ENCODE results near the gene ARID5B.

ARID5B gene

DNA sequence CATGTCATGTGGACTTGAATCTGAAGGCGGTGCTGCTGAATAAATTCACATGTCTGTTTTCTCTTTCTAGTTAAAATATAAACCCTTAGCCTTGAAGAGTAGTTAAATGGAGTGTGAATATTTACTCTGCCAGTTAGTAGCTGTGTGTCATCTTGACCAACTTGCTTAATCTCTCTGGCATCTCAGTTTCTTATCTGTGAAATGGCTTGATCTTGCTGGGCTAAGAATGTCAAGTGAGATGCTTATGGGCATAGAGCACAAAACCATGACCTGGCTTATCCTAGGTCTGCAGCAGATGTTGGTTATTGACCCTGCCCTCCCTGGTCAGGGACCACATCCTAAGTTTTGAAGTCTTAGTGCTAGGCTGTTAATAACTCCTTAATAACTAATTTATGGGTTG, 16.6 kb downstream of the ARID5B start:
- no peaks in the 10 kb centered on the region for H3K79me2 ChIP-seq (ENCODE audit: insufficient read depth, low read length)
- H3K4me2 ChIP-seq (ENCODE audit: insufficient read depth, low read length), result no peak overlapping the region
- no peak for DNase-seq
- H3K4me3 ChIP-seq (ENCODE audit: low read depth in 1 of 2, low read length in 2 of 2), result no peak overlapping the region
- H3K27ac ChIP-seq (ENCODE audit: low read length), result no peak overlapping the region
- TF ChIP-seq, protein P1, sequence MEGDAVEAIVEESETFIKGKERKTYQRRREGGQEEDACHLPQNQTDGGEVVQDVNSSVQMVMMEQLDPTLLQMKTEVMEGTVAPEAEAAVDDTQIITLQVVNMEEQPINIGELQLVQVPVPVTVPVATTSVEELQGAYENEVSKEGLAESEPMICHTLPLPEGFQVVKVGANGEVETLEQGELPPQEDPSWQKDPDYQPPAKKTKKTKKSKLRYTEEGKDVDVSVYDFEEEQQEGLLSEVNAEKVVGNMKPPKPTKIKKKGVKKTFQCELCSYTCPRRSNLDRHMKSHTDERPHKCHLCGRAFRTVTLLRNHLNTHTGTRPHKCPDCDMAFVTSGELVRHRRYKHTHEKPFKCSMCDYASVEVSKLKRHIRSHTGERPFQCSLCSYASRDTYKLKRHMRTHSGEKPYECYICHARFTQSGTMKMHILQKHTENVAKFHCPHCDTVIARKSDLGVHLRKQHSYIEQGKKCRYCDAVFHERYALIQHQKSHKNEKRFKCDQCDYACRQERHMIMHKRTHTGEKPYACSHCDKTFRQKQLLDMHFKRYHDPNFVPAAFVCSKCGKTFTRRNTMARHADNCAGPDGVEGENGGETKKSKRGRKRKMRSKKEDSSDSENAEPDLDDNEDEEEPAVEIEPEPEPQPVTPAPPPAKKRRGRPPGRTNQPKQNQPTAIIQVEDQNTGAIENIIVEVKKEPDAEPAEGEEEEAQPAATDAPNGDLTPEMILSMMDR (IDR thresholded peaks at IDR 0.05; ENCODE audit: borderline replicate concordance, extremely low read depth, low read length, poor library complexity, severe bottlenecking), result no peak
- TF ChIP-seq EZH2 (IDR thresholded peaks at IDR 0.05; ENCODE audit: borderline replicate concordance, low read depth, low read length, severe bottlenecking), result no peak
- no peaks in the 10 kb centered on the region for H3K27me3 ChIP-seq (ENCODE audit: insufficient read depth, low read length, poor library complexity)
- no peak overlapping the region for H3K9ac ChIP-seq (ENCODE audit: low read depth, low read length)
- no peaks in the 10 kb centered on the region for H3K9me3 ChIP-seq (ENCODE audit: insufficient read depth, low read length, severe bottlenecking)
- no peaks in the 10 kb centered on the region for H3K4me1 ChIP-seq (ENCODE audit: insufficient read depth, low read length)
- ATAC-seq (ENCODE audit: insufficient read depth, low read depth), result no peak
- no peaks in the 10 kb centered on the region for H4K20me1 ChIP-seq (ENCODE audit: insufficient read depth, low read length)
- no peaks in the 10 kb centered on the region for H3K36me3 ChIP-seq (ENCODE audit: insufficient read depth, low read length)
- H2AFZ ChIP-seq (ENCODE audit: low read depth, low read length), result no peak overlapping the region

DNA sequence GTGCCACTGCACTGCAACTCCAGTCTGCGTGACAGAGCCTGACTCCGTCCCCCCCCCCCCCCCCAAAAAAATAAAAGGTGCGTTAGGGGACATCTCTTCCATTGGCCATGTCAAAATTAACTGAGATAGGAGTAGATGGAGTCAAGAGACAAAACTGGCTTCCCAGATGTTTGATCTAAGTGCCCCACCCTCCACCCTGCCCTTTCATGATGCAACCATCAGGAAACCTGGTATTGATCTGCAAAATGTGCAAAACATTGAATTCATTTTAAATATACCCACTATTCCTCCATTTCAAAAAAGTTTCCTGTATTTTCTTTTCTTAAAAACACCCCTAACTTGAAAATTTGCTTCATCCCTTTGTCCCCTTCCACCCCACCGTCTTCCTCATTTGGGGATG, 17.5 kb downstream of the ARID5B start:
- DNase-seq (no peak), ATAC-seq (ENCODE audit: insufficient read depth, low read depth) (no peak)
- Histone ChIP-seq H2AFZ (ENCODE audit: low read depth, low read length) (no peak overlapping the region), H3K9ac (ENCODE audit: low read depth, low read length) (no peak overlapping the region), H3K79me2 (ENCODE audit: insufficient read depth, low read length) (no peaks in the 10 kb centered on the region), H3K27ac (ENCODE audit: low read length) (no peak overlapping the region), H3K27me3 (ENCODE audit: insufficient read depth, low read length, poor library complexity) (no peaks in the 10 kb centered on the region), H3K4me2 (ENCODE audit: insufficient read depth, low read length) (no peak overlapping the region), H3K4me1 (ENCODE audit: insufficient read depth, low read length) (no peaks in the 10 kb centered on the region), H3K36me3 (ENCODE audit: insufficient read depth, low read length) (no peaks in the 10 kb centered on the region), H4K20me1 (ENCODE audit: insufficient read depth, low read length) (no peaks in the 10 kb centered on the region), H3K9me3 (ENCODE audit: insufficient read depth, low read length, severe bottlenecking) (no peaks in the 10 kb centered on the region), H3K4me3 (ENCODE audit: low read depth in 1 of 2, low read length in 2 of 2) (no peak overlapping the region)
- TF ChIP-seq, protein P1 (IDR thresholded peaks at IDR 0.05; ENCODE audit: borderline replicate concordance, extremely low read depth, low read length, poor library complexity, severe bottlenecking), result no peak
- no peak for TF ChIP-seq EZH2 (IDR thresholded peaks at IDR 0.05; ENCODE audit: borderline replicate concordance, low read depth, low read length, severe bottlenecking)

DNA sequence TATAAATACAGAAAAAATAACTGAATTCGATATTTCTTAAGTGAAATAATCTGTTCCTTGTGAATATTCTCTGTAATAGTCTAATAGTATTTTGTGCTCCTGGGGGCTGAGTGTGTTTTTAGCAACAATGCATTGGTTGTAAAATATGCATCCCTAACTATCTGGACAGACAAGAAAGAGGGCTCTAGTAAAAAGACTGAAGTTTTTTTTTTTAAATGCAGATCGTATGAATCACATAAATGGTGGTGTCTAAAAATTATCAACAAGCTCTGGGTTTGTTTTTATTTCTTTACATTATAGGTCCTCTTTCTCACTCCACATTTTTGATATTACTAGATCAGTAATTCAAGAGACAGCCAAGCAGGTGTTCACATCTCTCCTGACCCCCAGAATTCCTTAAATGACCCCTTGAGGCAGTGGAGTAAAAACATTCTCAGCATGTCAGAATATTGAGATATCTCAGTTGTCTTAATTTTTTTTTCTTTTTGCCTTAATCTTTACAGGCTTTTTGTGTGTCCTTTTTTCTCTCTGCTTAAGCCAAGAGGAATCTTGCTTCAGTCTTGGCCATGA, 18.2 kb downstream of the ARID5B start:
- H3K27me3 ChIP-seq (ENCODE audit: insufficient read depth, low read length, poor library complexity), result no peaks in the 10 kb centered on the region
- no peak overlapping the region for H3K27ac ChIP-seq (ENCODE audit: low read length)
- H3K9me3 ChIP-seq (ENCODE audit: insufficient read depth, low read length, severe bottlenecking), result no peaks in the 10 kb centered on the region
- no peak overlapping the region for H3K9ac ChIP-seq (ENCODE audit: low read depth, low read length)
- H3K4me1 ChIP-seq (ENCODE audit: insufficient read depth, low read length), result no peaks in the 10 kb centered on the region
- H4K20me1 ChIP-seq (ENCODE audit: insufficient read depth, low read length), result no peaks in the 10 kb centered on the region
- no peaks in the 10 kb centered on the region for H3K36me3 ChIP-seq (ENCODE audit: insufficient read depth, low read length)
- H3K4me2 ChIP-seq (ENCODE audit: insufficient read depth, low read length), result no peak overlapping the region
- DNase-seq (no peak), ATAC-seq (ENCODE audit: insufficient read depth, low read depth) (no peak)
- no peak overlapping the region for H2AFZ ChIP-seq (ENCODE audit: low read depth, low read length)
- H3K4me3 ChIP-seq (ENCODE audit: low read depth in 1 of 2, low read length in 2 of 2), result no peak overlapping the region
- TF ChIP-seq, protein P1 (IDR thresholded peaks at IDR 0.05; ENCODE audit: borderline replicate concordance, extremely low read depth, low read length, poor library complexity, severe bottlenecking), result no peak
- TF ChIP-seq EZH2 (IDR thresholded peaks at IDR 0.05; ENCODE audit: borderline replicate concordance, low read depth, low read length, severe bottlenecking), result no peak
- no peaks in the 10 kb centered on the region for H3K79me2 ChIP-seq (ENCODE audit: insufficient read depth, low read length)

DNA sequence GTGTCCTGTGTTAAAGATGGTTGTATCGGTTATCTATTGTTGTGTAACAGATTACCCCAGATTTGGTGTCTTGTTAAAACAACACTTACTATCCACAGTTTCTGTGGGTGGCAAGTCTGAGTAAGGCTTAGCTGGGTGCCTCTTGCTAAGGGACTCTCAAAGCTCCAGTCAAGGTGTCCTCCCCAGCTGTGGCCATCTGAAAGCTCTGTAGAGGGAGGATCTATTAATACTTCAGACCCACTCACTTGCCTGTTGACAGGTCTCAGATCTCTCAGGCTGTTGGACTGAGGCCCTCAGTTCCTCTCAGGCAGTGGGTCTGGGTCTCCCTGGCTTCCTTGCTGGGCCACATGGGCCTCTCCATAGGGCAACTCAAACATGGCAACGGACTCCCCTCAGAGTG, 19.6 kb downstream of the ARID5B start:
- no peak for DNase-seq
- Histone ChIP-seq H3K36me3 (ENCODE audit: insufficient read depth, low read length) (no peaks in the 10 kb centered on the region), H3K4me1 (ENCODE audit: insufficient read depth, low read length) (no peaks in the 10 kb centered on the region), H3K27ac (ENCODE audit: low read length) (no peak overlapping the region), H3K9ac (ENCODE audit: low read depth, low read length) (no peak overlapping the region), H4K20me1 (ENCODE audit: insufficient read depth, low read length) (no peaks in the 10 kb centered on the region), H3K9me3 (ENCODE audit: insufficient read depth, low read length, severe bottlenecking) (no peaks in the 10 kb centered on the region), H3K4me2 (ENCODE audit: insufficient read depth, low read length) (no peak overlapping the region), H3K79me2 (ENCODE audit: insufficient read depth, low read length) (no peaks in the 10 kb centered on the region), H3K27me3 (ENCODE audit: insufficient read depth, low read length, poor library complexity) (no peaks in the 10 kb centered on the region), H2AFZ (ENCODE audit: low read depth, low read length) (no peak overlapping the region), H3K4me3 (ENCODE audit: low read depth in 1 of 2, low read length in 2 of 2) (no peak overlapping the region)
- no peak for TF ChIP-seq EZH2 (IDR thresholded peaks at IDR 0.05; ENCODE audit: borderline replicate concordance, low read depth, low read length, severe bottlenecking)
- TF ChIP-seq, protein P1 (IDR thresholded peaks at IDR 0.05; ENCODE audit: borderline replicate concordance, extremely low read depth, low read length, poor library complexity, severe bottlenecking), result no peak
- no peak for ATAC-seq (ENCODE audit: insufficient read depth, low read depth)
